ENCODE measurements around the gene VDR. TPM values are rescaled to one million over a fixed set of nuclear protein-coding genes. Genes with fewer than 3 reads are reported as not detected.

VDR gene
- polyA plus RNA-seq, 3 donors from 2014 or later = 0.04 TPM; not detected in 2

DNA sequence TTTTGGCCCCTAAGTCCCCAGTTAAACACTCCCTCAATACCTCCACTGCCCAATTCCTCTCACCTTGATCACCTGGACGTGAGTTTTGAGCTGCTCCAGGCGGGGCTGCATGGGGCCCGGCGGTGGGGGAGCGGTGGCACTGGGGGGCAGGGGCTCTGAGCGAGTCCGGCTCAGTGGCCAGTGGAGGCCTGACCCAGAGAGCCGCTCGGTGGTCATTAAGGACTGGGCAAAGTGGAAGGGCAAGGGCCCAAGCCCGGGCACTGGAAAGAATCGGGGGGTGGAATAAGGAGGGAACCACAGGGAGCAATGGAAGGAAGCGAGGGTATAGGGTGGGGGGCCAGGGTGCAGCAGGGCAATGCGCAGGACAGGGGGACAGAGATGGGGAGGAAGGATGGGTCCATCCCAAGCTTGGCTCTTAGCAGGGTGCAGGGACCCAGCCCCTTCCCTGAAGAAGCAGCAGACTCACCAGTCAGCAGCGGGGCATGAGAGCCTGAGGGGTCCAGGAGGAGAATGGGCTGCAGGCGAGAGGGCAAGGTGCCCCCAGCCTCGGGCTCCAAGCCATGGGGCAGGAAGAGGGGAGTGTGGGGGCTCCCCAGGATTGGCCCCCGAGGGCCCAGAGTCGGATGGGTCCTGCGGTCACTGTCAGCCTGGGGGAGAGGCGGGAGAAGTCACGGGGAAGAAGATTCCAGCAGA is 109.5 kb downstream of the VDR start:
- Mint-ChIP-seq H3K36me3 (peaks cover 3 to 33% (median 10%) of the 10 kb centered on the region in 3 donors), H3K4me3 (no peak overlapping the region), H3K27ac (no peak overlapping the region), H3K4me1 (peaks cover 14 to 25% of the 10 kb centered on the region in 2 donors), H3K27me3 (ENCODE audit: low read depth in 3 of 3) (peaks cover 0 to 2% (median 2%) of the 10 kb centered on the region in 3 donors), H3K9me3 (no peaks in the 10 kb centered on the region)
- DNase-seq = no peak

DNA sequence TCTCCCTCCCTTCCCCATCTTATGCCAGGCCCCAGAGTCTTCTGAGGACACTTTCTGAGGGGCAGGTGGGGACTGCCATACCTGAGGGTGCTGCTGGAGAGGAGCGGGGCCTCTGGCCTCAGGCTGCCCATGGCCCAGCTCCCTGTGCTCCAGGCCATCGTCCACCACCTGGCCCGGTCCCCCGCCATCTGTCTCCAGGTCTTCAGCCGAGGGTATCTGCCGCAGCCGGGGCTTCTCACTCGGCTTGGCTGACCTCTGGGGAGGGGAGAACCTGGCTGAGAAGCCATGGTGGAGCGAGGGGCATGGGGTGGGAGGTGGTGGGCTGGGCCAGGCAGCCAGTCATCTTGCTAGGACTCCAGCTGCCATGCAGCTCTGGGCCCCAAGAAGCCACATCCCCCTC is 110.1 kb downstream of the VDR start:
- H3K27me3 Mint-ChIP-seq (ENCODE audit: low read depth in 3 of 3) = peaks cover 0 to 2% (median 2%) of the 10 kb centered on the region in 3 donors
- no peak for DNase-seq
- no peak overlapping the region for H3K4me3 Mint-ChIP-seq
- peaks cover 3 to 34% (median 10%) of the 10 kb centered on the region in 3 donors for H3K36me3 Mint-ChIP-seq
- H3K9me3 Mint-ChIP-seq = no peaks in the 10 kb centered on the region
- H3K4me1 Mint-ChIP-seq = peaks cover 11 to 19% of the 10 kb centered on the region in 2 donors
- no peak overlapping the region for H3K27ac Mint-ChIP-seq

DNA sequence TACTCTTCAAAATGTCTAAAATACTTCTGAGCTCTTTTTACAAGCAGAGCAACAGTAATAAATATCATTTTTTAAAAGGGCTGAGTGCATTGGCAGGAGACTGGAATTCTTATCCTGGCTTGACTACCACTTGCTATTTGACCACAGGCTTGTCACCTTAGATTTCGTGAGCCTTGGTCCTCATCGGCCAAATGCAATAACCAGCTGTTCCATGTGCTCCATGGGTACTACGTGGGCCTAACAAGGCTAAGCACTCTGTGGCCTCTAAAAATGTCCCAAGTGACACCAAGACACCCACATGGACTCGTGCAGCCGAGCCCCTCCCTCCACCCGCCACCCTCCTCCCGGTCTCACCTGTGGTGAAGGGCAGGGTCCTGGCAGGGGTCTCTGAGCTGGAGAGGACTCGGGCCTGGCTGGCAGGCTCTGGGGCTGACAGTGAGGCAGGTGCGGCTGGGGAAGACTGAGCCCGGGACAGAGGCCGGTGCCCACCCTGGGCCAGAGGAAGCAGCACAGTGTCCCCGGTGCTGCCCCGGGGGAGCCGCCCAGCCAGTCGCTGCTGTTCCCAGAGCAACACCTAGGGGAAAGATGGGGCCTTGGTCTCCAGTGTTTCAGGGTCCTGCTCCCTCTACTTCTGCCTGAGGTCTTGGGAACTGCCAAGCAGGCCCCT is 111.6 kb downstream of the VDR start:
- H3K4me1 Mint-ChIP-seq = peaks cover 3 to 12% of the 10 kb centered on the region in 2 donors

DNA sequence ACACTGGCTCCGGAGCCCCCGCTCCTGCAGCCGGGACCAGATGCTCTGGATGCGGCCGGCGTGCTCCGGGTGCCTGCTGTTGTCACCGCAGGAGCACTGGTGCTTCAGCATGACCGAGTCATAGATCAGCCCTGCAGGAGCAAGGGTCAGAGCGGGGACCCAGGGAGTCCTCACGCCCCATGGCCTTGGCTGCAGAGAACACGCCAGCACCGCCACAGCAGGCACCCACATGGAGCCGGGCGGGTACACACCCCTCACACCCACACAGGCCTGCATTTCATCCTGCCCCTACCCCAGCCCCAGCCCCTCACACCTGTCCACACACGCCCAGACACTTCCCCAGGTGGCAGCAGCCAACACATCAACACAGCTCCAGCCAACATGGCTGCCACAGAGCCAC is 112.9 kb downstream of the VDR start:
- no peaks in the 10 kb centered on the region for H3K9me3 Mint-ChIP-seq
- no peak for DNase-seq
- peaks cover 0 to 6% of the 10 kb centered on the region in 2 donors for H3K4me1 Mint-ChIP-seq
- H3K27me3 Mint-ChIP-seq (ENCODE audit: low read depth in 3 of 3) = no peaks in the 10 kb centered on the region
- H3K36me3 Mint-ChIP-seq = peaks cover 7 to 49% (median 28%) of the 10 kb centered on the region in 3 donors
- peak overlapping the region in 1 of 6 donors; percentile 74 for H3K27ac Mint-ChIP-seq
- no peak overlapping the region for H3K4me3 Mint-ChIP-seq

More for the DNA sequence above, 111.6 kb downstream of the VDR start:
- Mint-ChIP-seq H3K36me3 (peaks cover 7 to 43% (median 17%) of the 10 kb centered on the region in 3 donors), H3K27ac (peak overlapping the region in 1 of 6 donors; percentile 43), H3K9me3 (no peaks in the 10 kb centered on the region), H3K27me3 (ENCODE audit: low read depth in 3 of 3) (peaks cover 0 to 2% (median 2%) of the 10 kb centered on the region in 3 donors), H3K4me3 (no peak overlapping the region)
- no peak for DNase-seq

Other genes starting within 250 kb of the VDR start
- gene RPAP3, start 199.0 kb downstream of the VDR start, polyA plus RNA-seq = 10 to 100 TPM; 16.8 to 38.1 (median 23.1) TPM
- gene ENDOU, start 179.5 kb downstream of the VDR start, polyA plus RNA-seq = not detected
- under 1 TPM in 1 of 3 donors, not detected in 2; 0.25 TPM for gene RAPGEF3, start 146.1 kb downstream of the VDR start, polyA plus RNA-seq
- gene SLC48A1, start 131.8 kb downstream of the VDR start, polyA plus RNA-seq = 1 to 10 TPM in 2 of 3 donors, under 1 TPM in 1; 0.54 to 5.6 (median 3.1) TPM
- 10 to 100 TPM in 2 of 3 donors, 1 to 10 TPM in 1; 5.9 to 29.1 (median 11.5) TPM for gene HDAC7, start 85.1 kb downstream of the VDR start, polyA plus RNA-seq
- gene TMEM106C, start 58.6 kb upstream of the VDR start, polyA plus RNA-seq = 10 to 100 TPM; 56.9 to 73.5 (median 62.6) TPM
- gene COL2A1, start 99.5 kb upstream of the VDR start, polyA plus RNA-seq = not detected
- 10 to 100 TPM in 1 of 3 donors, 1 to 10 TPM in 2; 4.0 to 14.6 (median 8.5) TPM for gene SENP1, start 201.1 kb upstream of the VDR start, polyA plus RNA-seq
- 1 to 10 TPM; 2.0 to 2.7 (median 2.7) TPM for gene PFKM, start 214.4 kb upstream of the VDR start, polyA plus RNA-seq

Data from immature natural killer cell (primary cell).